LNCaP clone FGC (cell line): ENCODE results near the gene ZNF865.

ENCODE experiments used
- DNase-seq: peaks from one replicate; pipeline ENCODE4 v3.0.0-alpha.2; 2011; ENCODE audit warnings: low read depth
- H3K4me3 ChIP-seq: 2 replicates; pipeline ENCODE4 v1.5.1; 2011; ENCODE audit warnings: mild to moderate bottlenecking, low read depth, low read length, control low read depth
- TF ChIP-seq, protein P1 (sequence below): IDR thresholded peaks from 2 replicates; pipeline ENCODE4 v1.5.1; 2012; ENCODE audit warnings: mild to moderate bottlenecking; ENCODE audit not compliant: control insufficient read depth, insufficient read depth; ENCODE audit errors: extremely low read depth

Gene ZNF865

DNA sequence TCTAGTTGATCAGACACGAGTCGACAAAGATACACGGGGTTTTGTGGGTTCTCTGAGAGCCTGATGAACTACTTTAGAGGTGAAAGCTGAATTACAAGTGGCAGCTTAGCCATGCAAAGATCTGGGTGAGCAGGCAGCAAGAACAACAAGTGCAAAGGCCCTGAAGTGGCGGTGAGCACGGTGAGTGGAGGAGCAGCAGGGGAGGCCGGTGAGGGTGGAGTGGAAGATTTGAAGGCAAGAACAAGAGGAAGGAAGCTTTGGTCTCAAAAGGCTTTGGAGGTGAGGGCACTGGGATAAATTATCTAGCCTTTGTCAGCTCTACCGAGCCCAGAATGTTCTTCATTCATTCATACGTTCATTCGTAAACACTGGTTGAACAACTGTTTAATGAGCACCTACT lies 1.4 kb downstream of the ZNF865 start:
- H3K4me3 ChIP-seq: peak overlapping the region; percentile 96
- TF ChIP-seq, protein P1, sequence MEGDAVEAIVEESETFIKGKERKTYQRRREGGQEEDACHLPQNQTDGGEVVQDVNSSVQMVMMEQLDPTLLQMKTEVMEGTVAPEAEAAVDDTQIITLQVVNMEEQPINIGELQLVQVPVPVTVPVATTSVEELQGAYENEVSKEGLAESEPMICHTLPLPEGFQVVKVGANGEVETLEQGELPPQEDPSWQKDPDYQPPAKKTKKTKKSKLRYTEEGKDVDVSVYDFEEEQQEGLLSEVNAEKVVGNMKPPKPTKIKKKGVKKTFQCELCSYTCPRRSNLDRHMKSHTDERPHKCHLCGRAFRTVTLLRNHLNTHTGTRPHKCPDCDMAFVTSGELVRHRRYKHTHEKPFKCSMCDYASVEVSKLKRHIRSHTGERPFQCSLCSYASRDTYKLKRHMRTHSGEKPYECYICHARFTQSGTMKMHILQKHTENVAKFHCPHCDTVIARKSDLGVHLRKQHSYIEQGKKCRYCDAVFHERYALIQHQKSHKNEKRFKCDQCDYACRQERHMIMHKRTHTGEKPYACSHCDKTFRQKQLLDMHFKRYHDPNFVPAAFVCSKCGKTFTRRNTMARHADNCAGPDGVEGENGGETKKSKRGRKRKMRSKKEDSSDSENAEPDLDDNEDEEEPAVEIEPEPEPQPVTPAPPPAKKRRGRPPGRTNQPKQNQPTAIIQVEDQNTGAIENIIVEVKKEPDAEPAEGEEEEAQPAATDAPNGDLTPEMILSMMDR: no peak
- no peak for DNase-seq

DNA sequence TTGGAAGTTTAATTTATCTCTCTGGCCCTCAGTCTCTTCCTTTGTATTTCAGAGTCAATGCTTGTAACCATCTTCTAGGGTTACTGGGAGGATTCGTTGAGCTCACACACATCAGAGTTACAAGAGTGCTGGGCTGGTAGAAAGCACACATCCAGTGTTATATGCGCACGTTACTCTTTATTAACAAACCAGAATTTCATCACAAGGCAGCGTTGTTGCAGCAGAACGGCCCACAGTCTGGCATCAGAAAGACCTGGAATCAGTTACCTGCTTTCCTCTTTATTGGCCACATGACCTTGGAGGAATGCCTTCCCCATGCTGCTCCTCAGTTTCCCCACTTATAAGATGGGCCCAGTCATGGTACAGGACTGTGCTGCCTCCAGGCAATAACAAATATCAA lies 3.9 kb downstream of the ZNF865 start:
- no peak for DNase-seq
- TF ChIP-seq, protein P1: no peak
- no peak overlapping the region for H3K4me3 ChIP-seq

DNA sequence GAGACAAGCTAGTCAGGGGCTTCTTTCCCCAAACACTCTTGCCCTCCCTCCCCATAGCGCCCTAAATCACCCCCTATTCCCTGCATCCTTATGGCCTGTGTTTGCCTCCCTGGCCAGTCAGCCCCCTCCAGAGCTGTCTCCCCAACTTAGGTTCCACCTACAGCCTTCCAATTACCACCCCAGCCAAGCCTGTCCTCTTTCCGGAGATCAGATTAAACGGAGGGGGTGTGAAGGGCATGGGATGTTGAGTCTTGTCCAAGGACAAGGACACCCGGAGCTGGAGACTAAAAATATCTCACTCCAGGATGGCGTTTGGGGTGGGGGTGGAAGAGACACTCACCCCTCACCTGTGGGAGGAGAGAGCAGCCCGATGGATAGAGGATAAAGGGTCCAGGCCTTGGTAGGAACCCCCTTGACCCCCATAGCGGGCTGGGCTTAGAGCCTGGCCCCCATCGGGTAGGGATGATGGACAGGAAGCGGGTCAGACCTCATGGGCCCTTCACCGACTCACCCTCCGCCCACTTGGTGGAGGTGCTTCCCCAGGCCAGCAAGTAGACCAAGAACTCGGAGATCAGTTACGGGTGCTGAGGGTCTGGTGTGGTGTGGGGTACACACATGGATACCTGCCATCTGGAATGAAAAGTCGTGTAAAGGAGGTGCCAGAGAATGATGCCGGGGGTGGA lies 6.0 kb downstream of the ZNF865 start:
- no peak overlapping the region for H3K4me3 ChIP-seq
- TF ChIP-seq, protein P1: no peak
- DNase-seq: no peak

DNA sequence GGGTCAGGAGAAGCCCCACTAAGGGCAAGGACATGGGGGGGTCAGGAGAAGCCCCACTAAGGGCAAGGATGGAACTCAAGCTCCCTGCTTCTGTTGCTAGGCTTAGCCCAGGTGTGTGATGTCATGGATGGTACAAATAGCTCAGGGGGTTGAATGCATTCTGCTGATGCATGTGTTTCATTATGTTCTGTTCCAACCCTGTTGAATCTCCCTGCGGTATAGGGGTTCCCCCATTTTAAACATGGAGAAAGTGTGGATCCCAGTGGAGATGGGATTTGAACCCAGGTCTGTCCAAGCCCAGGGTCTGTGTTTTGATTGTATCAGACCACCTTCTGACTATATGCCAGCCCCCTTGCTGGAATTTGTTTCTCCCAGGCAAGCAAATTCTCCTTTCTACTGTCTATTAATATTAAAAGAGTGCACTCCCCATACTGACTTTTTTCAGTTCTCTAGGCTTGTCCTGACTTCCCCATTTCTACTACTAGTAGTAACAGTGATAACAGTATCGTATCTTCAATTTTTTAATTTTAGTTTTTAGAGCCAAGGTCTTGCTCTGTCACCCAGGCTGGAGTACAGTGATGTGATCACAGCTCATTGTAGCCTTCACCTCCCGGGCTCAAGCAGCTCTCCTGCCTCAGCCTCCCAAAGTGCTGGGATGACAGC lies 6.7 kb downstream of the ZNF865 start:
- TF ChIP-seq, protein P1: no peak
- no peak overlapping the region for H3K4me3 ChIP-seq
- DNase-seq: no peak

DNA sequence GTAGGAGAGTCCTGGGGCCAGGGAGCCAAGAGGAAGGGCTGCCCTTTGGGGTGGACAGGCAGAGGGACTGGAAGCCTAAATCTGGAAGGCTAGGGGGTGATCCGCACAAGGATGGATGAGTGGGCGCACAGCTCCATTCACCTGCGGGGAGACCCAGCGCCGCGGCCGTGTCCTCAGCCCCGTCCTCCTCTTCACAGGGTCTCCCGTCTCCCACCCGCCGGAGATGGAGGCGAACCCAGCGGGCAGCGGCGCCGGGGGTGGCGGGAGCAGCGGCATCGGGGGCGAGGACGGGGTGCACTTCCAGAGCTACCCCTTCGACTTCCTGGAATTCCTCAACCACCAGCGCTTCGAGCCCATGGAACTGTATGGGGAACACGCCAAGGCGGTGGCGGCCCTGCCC lies 7.9 kb downstream of the ZNF865 start:
- TF ChIP-seq, protein P1: no peak
- DNase-seq: no peak
- H3K4me3 ChIP-seq: no peak overlapping the region

DNA sequence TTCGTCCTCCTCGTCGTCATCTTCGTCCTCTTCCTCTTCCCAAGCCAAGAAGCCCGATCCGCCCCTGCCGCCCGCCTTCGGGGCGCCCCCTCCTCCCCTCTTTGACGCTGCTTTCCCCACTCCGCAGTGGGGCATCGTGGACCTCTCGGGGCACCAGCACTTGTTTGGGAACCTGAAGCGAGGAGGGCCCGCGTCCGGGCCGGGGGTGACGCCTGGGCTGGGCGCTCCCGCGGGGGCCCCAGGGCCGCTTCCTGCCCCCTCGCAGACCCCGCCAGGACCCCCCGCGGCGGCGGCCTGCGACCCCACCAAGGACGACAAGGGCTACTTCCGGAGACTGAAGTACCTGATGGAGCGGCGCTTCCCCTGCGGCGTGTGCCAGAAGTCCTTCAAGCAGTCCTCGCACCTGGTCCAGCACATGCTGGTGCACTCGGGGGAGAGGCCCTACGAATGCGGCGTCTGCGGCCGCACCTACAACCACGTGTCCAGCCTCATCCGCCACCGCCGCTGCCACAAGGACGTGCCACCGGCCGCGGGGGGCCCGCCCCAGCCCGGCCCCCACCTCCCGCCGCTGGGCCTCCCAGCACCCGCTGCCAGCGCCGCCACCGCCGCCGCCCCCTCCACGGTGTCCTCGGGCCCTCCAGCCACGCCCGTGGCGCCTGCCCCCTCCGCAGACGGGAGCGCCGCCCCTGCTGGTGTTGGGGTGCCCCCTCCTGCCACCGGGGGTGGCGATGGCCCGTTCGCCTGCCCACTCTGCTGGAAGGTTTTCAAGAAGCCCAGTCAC lies 8.7 kb downstream of the ZNF865 start:
- TF ChIP-seq, protein P1: no peak
- no peak for DNase-seq
- no peak overlapping the region for H3K4me3 ChIP-seq
